GM12865 (cell line): Measurements from ENCODE around the gene PRDM16.

Source experiments
- DNase-seq: peaks from one replicate; pipeline ENCODE4 v3.0.0; 2010; ENCODE audit warnings: low read depth
- H3K4me3 ChIP-seq: 2 replicates; pipeline ENCODE4 v1.5.1; 2011; ENCODE audit warnings: mild to moderate bottlenecking, low read depth, low read length, control low read depth
- TF ChIP-seq, protein P1 (sequence below): IDR thresholded peaks from 2 replicates; pipeline ENCODE4 v1.5.1; 2011; ENCODE audit warnings: low read length, control low read depth, low read depth, inconsistent platforms; ENCODE audit not compliant: insufficient read depth; ENCODE audit errors: missing control alignments

The PRDM16 gene

GRCh38 chr1:3267550-3268270 is 198.7 kb downstream of the PRDM16 start:
- H3K4me3 ChIP-seq: no peak overlapping the region
- TF ChIP-seq, protein P1, sequence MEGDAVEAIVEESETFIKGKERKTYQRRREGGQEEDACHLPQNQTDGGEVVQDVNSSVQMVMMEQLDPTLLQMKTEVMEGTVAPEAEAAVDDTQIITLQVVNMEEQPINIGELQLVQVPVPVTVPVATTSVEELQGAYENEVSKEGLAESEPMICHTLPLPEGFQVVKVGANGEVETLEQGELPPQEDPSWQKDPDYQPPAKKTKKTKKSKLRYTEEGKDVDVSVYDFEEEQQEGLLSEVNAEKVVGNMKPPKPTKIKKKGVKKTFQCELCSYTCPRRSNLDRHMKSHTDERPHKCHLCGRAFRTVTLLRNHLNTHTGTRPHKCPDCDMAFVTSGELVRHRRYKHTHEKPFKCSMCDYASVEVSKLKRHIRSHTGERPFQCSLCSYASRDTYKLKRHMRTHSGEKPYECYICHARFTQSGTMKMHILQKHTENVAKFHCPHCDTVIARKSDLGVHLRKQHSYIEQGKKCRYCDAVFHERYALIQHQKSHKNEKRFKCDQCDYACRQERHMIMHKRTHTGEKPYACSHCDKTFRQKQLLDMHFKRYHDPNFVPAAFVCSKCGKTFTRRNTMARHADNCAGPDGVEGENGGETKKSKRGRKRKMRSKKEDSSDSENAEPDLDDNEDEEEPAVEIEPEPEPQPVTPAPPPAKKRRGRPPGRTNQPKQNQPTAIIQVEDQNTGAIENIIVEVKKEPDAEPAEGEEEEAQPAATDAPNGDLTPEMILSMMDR: no peak
- DNase-seq: no peak

DNA sequence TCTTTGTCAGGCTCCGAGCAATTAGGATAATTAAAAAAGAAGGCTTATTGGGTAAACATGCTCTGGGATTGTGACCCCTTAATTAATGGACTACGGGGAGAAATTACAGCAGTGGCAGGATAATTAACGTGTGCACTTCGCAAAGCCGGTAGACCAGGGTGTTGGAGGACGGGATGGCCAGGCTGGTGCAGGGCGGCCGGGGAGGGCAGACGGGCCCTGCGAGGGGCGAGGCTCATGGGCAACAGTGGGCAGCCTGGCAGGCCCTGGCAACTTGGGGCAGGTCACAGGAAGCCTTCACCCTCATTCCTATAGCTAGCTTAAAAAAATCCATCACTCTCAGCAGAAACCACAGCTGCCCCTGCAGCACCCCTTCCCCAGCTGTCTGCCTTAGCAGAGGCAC is 199.3 kb downstream of the PRDM16 start:
- H3K4me3 ChIP-seq: no peak overlapping the region
- TF ChIP-seq, protein P1: no peak
- DNase-seq: no peak

DNA sequence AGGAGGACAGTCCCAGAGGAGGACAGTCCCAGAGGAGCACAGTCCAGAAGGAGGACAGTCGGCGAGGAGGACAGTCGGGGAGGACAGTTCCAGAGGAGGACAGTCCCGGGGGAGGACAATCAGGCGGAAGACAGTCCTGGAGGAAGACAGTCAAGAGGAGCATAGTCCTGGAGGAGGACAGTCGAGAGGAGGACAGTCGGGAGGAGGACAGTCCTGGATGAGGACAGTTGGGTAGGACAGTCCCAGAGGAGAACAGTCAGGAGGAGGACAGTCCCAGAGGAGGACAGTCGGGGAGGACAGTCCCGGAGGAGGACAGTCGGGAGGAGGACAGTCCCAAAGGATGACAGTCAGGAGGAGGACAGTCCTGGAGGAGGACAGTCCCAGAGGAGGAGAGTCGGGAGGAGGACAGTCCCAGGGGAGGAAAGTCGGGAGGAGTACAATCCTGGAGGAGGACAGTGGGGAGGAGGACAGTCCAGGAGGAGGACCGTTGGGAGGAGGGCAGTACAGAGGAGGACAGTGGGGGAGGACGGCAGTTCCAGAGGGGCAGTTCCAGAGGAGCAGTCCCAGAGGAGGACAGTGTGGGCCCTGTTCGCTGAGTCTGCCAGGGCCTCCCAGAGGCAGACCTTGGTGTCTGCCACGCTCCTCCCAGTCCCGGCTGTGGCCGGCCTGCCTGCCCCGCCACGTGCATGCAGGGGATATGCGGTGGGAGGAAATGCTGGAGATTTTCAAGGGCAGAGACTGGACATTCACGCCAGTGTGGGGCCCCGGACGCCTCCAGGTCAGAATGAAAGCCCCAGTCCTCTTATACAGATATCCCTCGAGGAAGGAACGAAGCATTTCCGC is 201.6 kb downstream of the PRDM16 start:
- DNase-seq: no peak
- no peak overlapping the region for H3K4me3 ChIP-seq
- TF ChIP-seq, protein P1: no peak

- no peak overlapping the region for H3K4me3 ChIP-seq
- no peak for DNase-seq
- TF ChIP-seq, protein P1: no peak
Observed at GRCh38 chr1:3271866-3272265, 202.9 kb downstream of the PRDM16 start.

GRCh38 chr1:3272321-3273045 is 203.5 kb downstream of the PRDM16 start:
- H3K4me3 ChIP-seq: no peak overlapping the region
- TF ChIP-seq, protein P1: no peak
- DNase-seq: no peak

GRCh38 chr1:3273447-3273846 is 204.4 kb downstream of the PRDM16 start:
- H3K4me3 ChIP-seq: no peak overlapping the region
- DNase-seq: no peak
- TF ChIP-seq, protein P1: no peak
